ENCODE results near the gene LCE4A.

LCE4A gene

GRCh38 chr1:152735648-152736047 is 27.7 kb downstream of the LCE4A start:
- Histone ChIP-seq H3K4me2 (ENCODE audit: low read length) (no peak overlapping the region), H3K36me3 (ENCODE audit: control insufficient read depth, low read length) (no peaks in the 10 kb centered on the region), H3K9me3 (ENCODE audit: control insufficient read depth, insufficient read depth, low read length) (no peaks in the 10 kb centered on the region), H3K27ac (ENCODE audit: low read depth, low read length) (no peak overlapping the region), H3K9me2 (replicated peaks; ENCODE audit: control insufficient read depth, low read length) (no peaks in the 10 kb centered on the region), H3F3A (ENCODE audit: control insufficient read depth, insufficient read depth) (no peaks in the 10 kb centered on the region), H4K20me1 (ENCODE audit: control insufficient read depth, insufficient read depth, low read depth, low read length) (no peaks in the 10 kb centered on the region), H3K27me3 (ENCODE audit: control insufficient read depth, low read length) (no peaks in the 10 kb centered on the region), H3K4me3 (ENCODE audit: low read length) (no peak overlapping the region), H3K4me1 (ENCODE audit: control insufficient read depth, low read length) (no peaks in the 10 kb centered on the region), H3K79me2 (ENCODE audit: control insufficient read depth, low read length) (no peaks in the 10 kb centered on the region)
- TF ChIP-seq EZH2phosphoT487 (IDR thresholded peaks at IDR 0.05; ENCODE audit: borderline replicate concordance, low read length) (no peak), CTCF (IDR thresholded peaks at IDR 0.05; ENCODE audit: low read depth, low read length, poor library complexity, severe bottlenecking) (peak; percentile 47)

GRCh38 chr1:152737997-152738396 is 30.0 kb downstream of the LCE4A start:
- no peaks in the 10 kb centered on the region for H3K9me2 ChIP-seq (replicated peaks; ENCODE audit: control insufficient read depth, low read length)
- no peak for TF ChIP-seq EZH2phosphoT487 (IDR thresholded peaks at IDR 0.05; ENCODE audit: borderline replicate concordance, low read length)
- no peak for TF ChIP-seq CTCF (IDR thresholded peaks at IDR 0.05; ENCODE audit: low read depth, low read length, poor library complexity, severe bottlenecking)
- H3K4me2 ChIP-seq (ENCODE audit: low read length): no peak overlapping the region
- no peak overlapping the region for H3K4me3 ChIP-seq (ENCODE audit: low read length)
- no peaks in the 10 kb centered on the region for H3K27me3 ChIP-seq (ENCODE audit: control insufficient read depth, low read length)
- no peaks in the 10 kb centered on the region for H3K79me2 ChIP-seq (ENCODE audit: control insufficient read depth, low read length)
- H3K4me1 ChIP-seq (ENCODE audit: control insufficient read depth, low read length): no peaks in the 10 kb centered on the region
- no peaks in the 10 kb centered on the region for H3F3A ChIP-seq (ENCODE audit: control insufficient read depth, insufficient read depth)
- H3K27ac ChIP-seq (ENCODE audit: low read depth, low read length): no peak overlapping the region
- H4K20me1 ChIP-seq (ENCODE audit: control insufficient read depth, insufficient read depth, low read depth, low read length): no peaks in the 10 kb centered on the region
- no peaks in the 10 kb centered on the region for H3K9me3 ChIP-seq (ENCODE audit: control insufficient read depth, insufficient read depth, low read length)
- no peaks in the 10 kb centered on the region for H3K36me3 ChIP-seq (ENCODE audit: control insufficient read depth, low read length)

GRCh38 chr1:152739841-152740240 is 31.9 kb downstream of the LCE4A start:
- H3K27ac ChIP-seq (ENCODE audit: low read depth, low read length): no peak overlapping the region
- no peaks in the 10 kb centered on the region for H3K27me3 ChIP-seq (ENCODE audit: control insufficient read depth, low read length)
- H3K9me3 ChIP-seq (ENCODE audit: control insufficient read depth, insufficient read depth, low read length): no peaks in the 10 kb centered on the region
- H3K4me1 ChIP-seq (ENCODE audit: control insufficient read depth, low read length): no peaks in the 10 kb centered on the region
- TF ChIP-seq CTCF (IDR thresholded peaks at IDR 0.05; ENCODE audit: low read depth, low read length, poor library complexity, severe bottlenecking) (no peak), EZH2phosphoT487 (IDR thresholded peaks at IDR 0.05; ENCODE audit: borderline replicate concordance, low read length) (no peak)
- H3K9me2 ChIP-seq (replicated peaks; ENCODE audit: control insufficient read depth, low read length): no peaks in the 10 kb centered on the region
- H3F3A ChIP-seq (ENCODE audit: control insufficient read depth, insufficient read depth): no peaks in the 10 kb centered on the region
- no peaks in the 10 kb centered on the region for H4K20me1 ChIP-seq (ENCODE audit: control insufficient read depth, insufficient read depth, low read depth, low read length)
- H3K79me2 ChIP-seq (ENCODE audit: control insufficient read depth, low read length): no peaks in the 10 kb centered on the region
- no peak overlapping the region for H3K4me2 ChIP-seq (ENCODE audit: low read length)
- no peak overlapping the region for H3K4me3 ChIP-seq (ENCODE audit: low read length)
- no peaks in the 10 kb centered on the region for H3K36me3 ChIP-seq (ENCODE audit: control insufficient read depth, low read length)

- Histone ChIP-seq H3K4me2 (ENCODE audit: low read length) (no peak overlapping the region), H4K20me1 (ENCODE audit: control insufficient read depth, insufficient read depth, low read depth, low read length) (no peaks in the 10 kb centered on the region), H3K36me3 (ENCODE audit: control insufficient read depth, low read length) (no peaks in the 10 kb centered on the region), H3K27ac (ENCODE audit: low read depth, low read length) (no peak overlapping the region), H3K4me3 (ENCODE audit: low read length) (no peak overlapping the region), H3K9me3 (ENCODE audit: control insufficient read depth, insufficient read depth, low read length) (no peaks in the 10 kb centered on the region), H3K9me2 (replicated peaks; ENCODE audit: control insufficient read depth, low read length) (no peaks in the 10 kb centered on the region), H3K79me2 (ENCODE audit: control insufficient read depth, low read length) (no peaks in the 10 kb centered on the region), H3K27me3 (ENCODE audit: control insufficient read depth, low read length) (no peaks in the 10 kb centered on the region), H3K4me1 (ENCODE audit: control insufficient read depth, low read length) (no peaks in the 10 kb centered on the region), H3F3A (ENCODE audit: control insufficient read depth, insufficient read depth) (no peaks in the 10 kb centered on the region)
- TF ChIP-seq EZH2phosphoT487 (IDR thresholded peaks at IDR 0.05; ENCODE audit: borderline replicate concordance, low read length): no peak
- TF ChIP-seq CTCF (IDR thresholded peaks at IDR 0.05; ENCODE audit: low read depth, low read length, poor library complexity, severe bottlenecking): no peak
Measured at GRCh38 chr1:152741656-152742055, 33.7 kb downstream of the LCE4A start.

All from DOHH2 (cell line).